ENCODE measurements around the gene RABAC1. TPM values are rescaled to one million over a fixed set of nuclear protein-coding genes. Genes with fewer than 3 reads are reported as not detected.
"Not testable (repeated sequence)": the region's sequence is repeated elsewhere in the genome, so short reads cannot be mapped to it uniquely, and the experiment has no call there.

Gene RABAC1
- total and polyA plus RNA-seq, 2 donors from 2014 or later = 146 to 333 TPM

DNA sequence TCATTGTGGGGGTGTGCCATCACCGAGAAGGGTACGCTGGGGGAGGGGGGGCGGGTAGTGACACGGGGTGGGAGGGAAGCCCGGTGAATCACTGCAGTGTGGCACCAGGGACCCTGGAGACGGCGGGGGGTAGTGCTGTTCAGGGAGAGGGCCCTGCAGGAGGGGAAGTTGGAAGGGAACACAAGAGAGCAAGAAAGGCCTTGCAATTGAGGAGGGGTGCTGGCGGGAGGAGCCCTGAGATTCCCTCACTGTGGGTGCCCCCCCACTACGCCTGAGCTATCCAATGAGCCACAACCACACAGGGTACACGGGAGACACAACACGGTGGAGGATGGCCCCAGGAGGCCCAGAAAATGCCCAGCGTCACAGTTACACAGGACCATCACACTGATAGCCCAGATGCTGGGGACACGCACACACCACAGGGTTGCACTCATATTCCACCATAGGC is 35.4 kb upstream of the RABAC1 start:
- intact Hi-C loops (cut with DNase I) = no loop called here
- no peak overlapping the region for H3K4me3 ChIP-seq (ENCODE audit: low read length in 3 of 3)
- H3K27ac ChIP-seq (ENCODE audit: low read depth in 2 of 2, low read length in 2 of 2) = no peak overlapping the region
- FAIRE-seq = no peak
- no peak overlapping the region for H3K9ac ChIP-seq (ENCODE audit: low read length in 3 of 3)
- peak in 1 of 5 donors; percentile 58 for DNase-seq
- H3K36me3 ChIP-seq (ENCODE audit: control insufficient read depth in 2 of 3, insufficient read depth in 3 of 3, low read length in 3 of 3) = no peaks in the 10 kb centered on the region
- TF ChIP-seq, protein P1, sequence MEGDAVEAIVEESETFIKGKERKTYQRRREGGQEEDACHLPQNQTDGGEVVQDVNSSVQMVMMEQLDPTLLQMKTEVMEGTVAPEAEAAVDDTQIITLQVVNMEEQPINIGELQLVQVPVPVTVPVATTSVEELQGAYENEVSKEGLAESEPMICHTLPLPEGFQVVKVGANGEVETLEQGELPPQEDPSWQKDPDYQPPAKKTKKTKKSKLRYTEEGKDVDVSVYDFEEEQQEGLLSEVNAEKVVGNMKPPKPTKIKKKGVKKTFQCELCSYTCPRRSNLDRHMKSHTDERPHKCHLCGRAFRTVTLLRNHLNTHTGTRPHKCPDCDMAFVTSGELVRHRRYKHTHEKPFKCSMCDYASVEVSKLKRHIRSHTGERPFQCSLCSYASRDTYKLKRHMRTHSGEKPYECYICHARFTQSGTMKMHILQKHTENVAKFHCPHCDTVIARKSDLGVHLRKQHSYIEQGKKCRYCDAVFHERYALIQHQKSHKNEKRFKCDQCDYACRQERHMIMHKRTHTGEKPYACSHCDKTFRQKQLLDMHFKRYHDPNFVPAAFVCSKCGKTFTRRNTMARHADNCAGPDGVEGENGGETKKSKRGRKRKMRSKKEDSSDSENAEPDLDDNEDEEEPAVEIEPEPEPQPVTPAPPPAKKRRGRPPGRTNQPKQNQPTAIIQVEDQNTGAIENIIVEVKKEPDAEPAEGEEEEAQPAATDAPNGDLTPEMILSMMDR (IDR thresholded peaks at IDR 0.05; ENCODE audit: borderline replicate concordance, extremely low read depth, insufficient read depth) = no peak
- H3K4me1 ChIP-seq (ENCODE audit: control insufficient read depth in 2 of 3, insufficient read depth in 2 of 3, low read depth in 1 of 3, low read length in 3 of 3) = peaks cover 0 to 3% (median 0%) of the 10 kb centered on the region in 3 donors
- H3K9me3 ChIP-seq (ENCODE audit: control insufficient read depth in 2 of 3, insufficient read depth in 1 of 3, low read length in 3 of 3) = no peaks in the 10 kb centered on the region
- H3K27me3 ChIP-seq (ENCODE audit: control insufficient read depth, insufficient read depth, low read length) = peaks cover 16% of the 10 kb centered on the region

DNA sequence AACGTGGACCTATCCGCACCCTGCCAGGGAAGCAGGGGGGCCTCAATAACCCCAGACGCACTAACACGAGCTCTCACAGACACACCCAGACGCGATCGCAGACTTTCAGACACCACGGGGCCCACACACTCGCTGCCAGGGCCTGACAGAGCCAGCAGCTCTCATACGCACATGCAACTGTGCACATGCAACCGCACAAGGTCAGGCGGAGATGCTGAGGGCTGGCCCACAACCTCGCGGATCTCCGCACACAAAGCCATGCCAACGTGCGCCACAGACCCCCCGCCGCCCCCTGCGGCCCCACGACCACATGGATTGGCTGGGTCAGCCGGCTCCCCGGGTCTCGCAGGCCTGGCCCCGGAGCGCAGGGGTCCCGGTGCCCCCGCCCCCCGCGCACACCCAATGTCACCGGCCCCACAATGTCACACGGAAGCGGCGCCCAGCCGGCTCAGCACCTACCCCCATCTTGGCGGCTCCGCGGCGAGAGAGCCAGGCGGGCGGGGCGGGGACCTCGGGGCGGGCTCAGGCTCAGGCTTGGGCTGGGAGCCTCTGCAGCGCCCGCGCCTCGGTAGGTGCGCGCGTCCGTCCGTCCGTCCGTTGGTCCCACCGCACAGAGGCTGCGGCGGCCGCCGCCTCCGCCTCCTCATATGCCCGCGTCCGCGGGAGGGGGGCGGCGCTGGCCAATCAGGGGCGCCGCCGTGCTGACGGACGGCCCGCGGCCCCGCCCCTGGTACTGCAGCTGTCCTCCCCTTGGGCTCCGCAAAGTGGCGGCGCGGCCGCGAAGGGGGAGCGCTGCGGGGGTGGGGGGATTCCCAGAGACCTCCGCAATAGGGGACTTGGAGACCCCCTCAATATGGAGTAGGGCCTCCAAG is 34.7 kb upstream of the RABAC1 start, which contains the start of gene ATP1A3:
TSS of gene ATP1A3 (minus strand) at position 619 of the 872 bp plus-strand sequence. CDS start at position 465, 154 bp downstream.
- intact Hi-C loops (cut with DNase I) = no loop called here
- no peak within 1 kb of the TSS for H3K9ac ChIP-seq (ENCODE audit: low read length in 3 of 3)
- no peak within 1 kb of the TSS for H3K4me3 ChIP-seq (ENCODE audit: low read length in 3 of 3)
- H3K4me1 ChIP-seq (ENCODE audit: control insufficient read depth in 2 of 3, insufficient read depth in 2 of 3, low read depth in 1 of 3, low read length in 3 of 3) = peaks cover 0 to 3% (median 0%) of the 10 kb centered on the region in 3 donors
- H3K36me3 ChIP-seq (ENCODE audit: control insufficient read depth in 2 of 3, insufficient read depth in 3 of 3, low read length in 3 of 3) = no peaks in the 10 kb centered on the region
- H3K9me3 ChIP-seq (ENCODE audit: control insufficient read depth in 2 of 3, insufficient read depth in 1 of 3, low read length in 3 of 3) = no peaks in the 10 kb centered on the region
- peak in 3 of 5 donors; percentile 34 to 65 (median 54) for DNase-seq
- TF ChIP-seq, protein P1 (IDR thresholded peaks at IDR 0.05; ENCODE audit: borderline replicate concordance, extremely low read depth, insufficient read depth) = no peak
- H3K27me3 ChIP-seq (ENCODE audit: control insufficient read depth, insufficient read depth, low read length) = peaks cover 12% of the 10 kb centered on the region
- H3K27ac ChIP-seq (ENCODE audit: low read depth in 2 of 2, low read length in 2 of 2) = no peak within 1 kb of the TSS
- FAIRE-seq = no peak

DNA sequence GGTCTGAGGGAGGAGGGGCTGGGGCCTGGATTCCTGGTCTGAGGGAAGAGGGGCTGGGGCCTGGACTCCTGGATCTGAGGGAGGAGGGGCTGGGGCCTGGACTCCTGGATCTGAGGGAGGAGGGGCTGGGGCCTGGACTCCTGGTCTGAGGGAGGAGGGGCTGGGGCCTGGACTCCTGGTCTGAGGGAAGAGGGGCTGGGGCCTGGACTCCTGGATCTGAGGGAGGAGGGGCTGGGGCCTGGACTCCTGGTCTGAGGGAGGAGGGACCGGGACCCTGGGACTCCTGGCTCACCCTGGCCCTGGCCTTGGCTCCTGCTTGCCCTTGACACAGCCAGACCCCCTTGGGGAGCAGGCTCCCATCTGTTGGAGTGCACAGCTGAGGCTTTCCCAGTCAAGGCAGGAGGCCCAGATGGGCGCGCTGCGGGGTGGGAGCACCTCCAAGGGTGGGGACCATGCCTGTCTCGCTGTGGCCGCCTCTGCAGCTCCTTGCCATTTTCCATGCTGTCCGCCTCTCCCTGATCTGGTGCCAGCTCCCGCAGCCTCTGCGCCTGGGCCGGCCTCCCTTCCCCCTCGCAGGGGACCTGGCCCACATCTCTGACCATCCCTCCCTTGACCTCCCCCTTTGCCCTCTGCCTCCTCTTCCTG is 32.9 kb upstream of the RABAC1 start:
- intact Hi-C loops (cut with DNase I); H3K4me3 ChIP-seq (ENCODE audit: low read length in 3 of 3); FAIRE-seq; H3K9ac ChIP-seq (ENCODE audit: low read length in 3 of 3); DNase-seq; H3K27ac ChIP-seq (ENCODE audit: low read depth in 2 of 2, low read length in 2 of 2); H3K36me3 ChIP-seq (ENCODE audit: control insufficient read depth in 2 of 3, insufficient read depth in 3 of 3, low read length in 3 of 3); H3K9me3 ChIP-seq (ENCODE audit: control insufficient read depth in 2 of 3, insufficient read depth in 1 of 3, low read length in 3 of 3); H3K4me1 ChIP-seq (ENCODE audit: control insufficient read depth in 2 of 3, insufficient read depth in 2 of 3, low read depth in 1 of 3, low read length in 3 of 3): not testable (repeated sequence)
- H3K27me3 ChIP-seq (ENCODE audit: control insufficient read depth, insufficient read depth, low read length) = peaks cover 12% of the 10 kb centered on the region

DNA sequence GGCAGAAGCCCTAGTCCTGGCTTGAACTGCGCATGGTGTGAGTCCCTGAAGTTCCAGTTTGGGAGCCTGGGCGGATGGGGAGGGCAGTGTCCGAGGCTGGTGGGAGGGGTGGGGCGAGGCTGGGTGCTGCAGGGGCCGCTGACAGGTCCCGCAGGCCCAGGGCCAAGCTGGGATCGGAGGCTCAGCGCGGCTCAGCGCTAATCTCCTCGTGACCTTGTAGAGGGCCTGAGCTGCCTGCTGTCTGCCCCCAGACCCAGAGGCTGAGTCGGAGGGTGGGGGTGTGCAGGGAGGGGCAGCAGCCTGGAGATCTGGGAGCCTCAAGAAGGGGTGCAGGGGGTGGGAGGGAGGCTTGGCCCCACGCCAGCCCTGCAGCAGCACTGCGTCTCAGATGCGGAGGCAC is 31.9 kb upstream of the RABAC1 start:
- FAIRE-seq (no peak), DNase-seq (no peak)
- TF ChIP-seq, protein P1 (IDR thresholded peaks at IDR 0.05; ENCODE audit: borderline replicate concordance, extremely low read depth, insufficient read depth) = no peak
- Histone ChIP-seq H3K9me3 (ENCODE audit: control insufficient read depth in 2 of 3, insufficient read depth in 1 of 3, low read length in 3 of 3) (no peaks in the 10 kb centered on the region), H3K4me1 (ENCODE audit: control insufficient read depth in 2 of 3, insufficient read depth in 2 of 3, low read depth in 1 of 3, low read length in 3 of 3) (peaks cover 0 to 3% (median 0%) of the 10 kb centered on the region in 3 donors), H3K9ac (ENCODE audit: low read length in 3 of 3) (no peak overlapping the region), H3K36me3 (ENCODE audit: control insufficient read depth in 2 of 3, insufficient read depth in 3 of 3, low read length in 3 of 3) (no peaks in the 10 kb centered on the region), H3K27me3 (ENCODE audit: control insufficient read depth, insufficient read depth, low read length) (peaks cover 10% of the 10 kb centered on the region), H3K4me3 (ENCODE audit: low read length in 3 of 3) (no peak overlapping the region), H3K27ac (ENCODE audit: low read depth in 2 of 2, low read length in 2 of 2) (no peak overlapping the region)
- intact Hi-C loops (cut with DNase I) = no loop called here

Data from kidney (tissue), 14 donors.